Type B pancreatic cell (in vitro differentiated cells): ENCODE data around the gene DCAF4. TPM values are rescaled to one million over a fixed set of nuclear protein-coding genes. Genes with fewer than 3 reads are reported as not detected.

Experiments used
- DNase-seq: peaks from one replicate; pipeline ENCODE4 v3.0.0; 2021; ENCODE audit warnings: mixed read lengths; ENCODE audit not compliant: unreplicated experiment; ENCODE audit errors: extremely low spot score
- H3K27ac Mint-ChIP-seq: 2 replicates; pipeline ENCODE4 v1.8.0; 2021; ENCODE audit warnings: mild to moderate bottlenecking, mixed read lengths
- H3K27me3 Mint-ChIP-seq: 2 replicates; pipeline ENCODE4 v1.8.0; 2021; ENCODE audit warnings: mixed read lengths
- H3K36me3 Mint-ChIP-seq: 2 replicates; pipeline ENCODE4 v1.8.0; 2021; ENCODE audit warnings: mixed read lengths
- H3K4me1 Mint-ChIP-seq: one replicate; pipeline ENCODE4 v1.8.0; 2021; ENCODE audit warnings: mixed read lengths; ENCODE audit not compliant: unreplicated experiment
- H3K4me3 Mint-ChIP-seq: 2 replicates; pipeline ENCODE4 v1.8.0; 2021; ENCODE audit warnings: mild to moderate bottlenecking, mixed read lengths
- H3K9me3 Mint-ChIP-seq: 2 replicates; pipeline ENCODE4 v1.8.0; 2021; ENCODE audit warnings: mixed read lengths
- total RNA-seq: library from RNA; stranded (reverse); gene quantifications from 2 replicates; pipeline ENCODE4 v1.2.1, GENCODE V29; 2021; ENCODE audit warnings: low replicate concordance
- TF ChIP-seq, protein P1 (sequence below): fragments of 200-600 bp; sonication (generic); conservative IDR thresholded peaks from 2 replicates; pipeline ENCODE4 v1.5.0; 2021; ENCODE audit warnings: antibody characterized with exemption, mild to moderate bottlenecking

The DCAF4 gene
- total RNA-seq, 1 donor from 2014 or later: 17.9 TPM

- TF ChIP-seq, protein P1, sequence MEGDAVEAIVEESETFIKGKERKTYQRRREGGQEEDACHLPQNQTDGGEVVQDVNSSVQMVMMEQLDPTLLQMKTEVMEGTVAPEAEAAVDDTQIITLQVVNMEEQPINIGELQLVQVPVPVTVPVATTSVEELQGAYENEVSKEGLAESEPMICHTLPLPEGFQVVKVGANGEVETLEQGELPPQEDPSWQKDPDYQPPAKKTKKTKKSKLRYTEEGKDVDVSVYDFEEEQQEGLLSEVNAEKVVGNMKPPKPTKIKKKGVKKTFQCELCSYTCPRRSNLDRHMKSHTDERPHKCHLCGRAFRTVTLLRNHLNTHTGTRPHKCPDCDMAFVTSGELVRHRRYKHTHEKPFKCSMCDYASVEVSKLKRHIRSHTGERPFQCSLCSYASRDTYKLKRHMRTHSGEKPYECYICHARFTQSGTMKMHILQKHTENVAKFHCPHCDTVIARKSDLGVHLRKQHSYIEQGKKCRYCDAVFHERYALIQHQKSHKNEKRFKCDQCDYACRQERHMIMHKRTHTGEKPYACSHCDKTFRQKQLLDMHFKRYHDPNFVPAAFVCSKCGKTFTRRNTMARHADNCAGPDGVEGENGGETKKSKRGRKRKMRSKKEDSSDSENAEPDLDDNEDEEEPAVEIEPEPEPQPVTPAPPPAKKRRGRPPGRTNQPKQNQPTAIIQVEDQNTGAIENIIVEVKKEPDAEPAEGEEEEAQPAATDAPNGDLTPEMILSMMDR: no peak
- H3K27ac Mint-ChIP-seq: no peak overlapping the region
Observed at GRCh38 chr14:72880820-72881219, 45.4 kb upstream of the DCAF4 start.

DNA sequence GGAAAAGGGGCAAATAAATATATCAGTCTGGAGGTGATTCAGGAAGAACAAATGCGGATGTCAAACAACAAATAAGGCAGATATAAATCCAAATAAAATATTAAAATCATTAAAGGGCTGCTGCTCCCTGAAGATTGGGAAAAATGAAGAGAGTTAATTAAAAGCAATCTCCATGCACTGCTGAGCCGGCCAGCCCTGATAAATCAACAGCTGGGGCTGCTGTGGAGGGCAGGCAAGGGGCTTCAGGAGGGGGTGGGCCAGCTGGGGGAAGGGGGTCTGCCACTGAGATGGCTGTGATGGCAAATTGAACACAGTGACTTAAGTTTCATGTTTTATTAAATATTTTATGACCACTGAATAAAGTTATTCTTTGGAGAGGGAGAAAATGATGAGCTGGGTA lies 44.7 kb upstream of the DCAF4 start:
- H3K27ac Mint-ChIP-seq: no peak overlapping the region
- TF ChIP-seq, protein P1: no peak
- H3K36me3 Mint-ChIP-seq: no peaks in the 10 kb centered on the region

More at GRCh38 chr14:72880820-72881219, 45.4 kb upstream of the DCAF4 start:
- Mint-ChIP-seq H3K4me3 (no peak overlapping the region), H3K4me1 (peaks cover 20% of the 10 kb centered on the region), H3K9me3 (no peaks in the 10 kb centered on the region), H3K36me3 (no peaks in the 10 kb centered on the region), H3K27me3 (peaks cover 23% of the 10 kb centered on the region)
- DNase-seq: no peak

GRCh38 chr14:72882047-72882446 lies 44.2 kb upstream of the DCAF4 start:
- H3K36me3 Mint-ChIP-seq: no peaks in the 10 kb centered on the region

More for the DNA sequence above, 44.7 kb upstream of the DCAF4 start:
- H3K9me3 Mint-ChIP-seq: no peaks in the 10 kb centered on the region
- no peak overlapping the region for H3K4me3 Mint-ChIP-seq
- no peak for DNase-seq
- H3K4me1 Mint-ChIP-seq: peaks cover 20% of the 10 kb centered on the region
- H3K27me3 Mint-ChIP-seq: peaks cover 26% of the 10 kb centered on the region

DNA sequence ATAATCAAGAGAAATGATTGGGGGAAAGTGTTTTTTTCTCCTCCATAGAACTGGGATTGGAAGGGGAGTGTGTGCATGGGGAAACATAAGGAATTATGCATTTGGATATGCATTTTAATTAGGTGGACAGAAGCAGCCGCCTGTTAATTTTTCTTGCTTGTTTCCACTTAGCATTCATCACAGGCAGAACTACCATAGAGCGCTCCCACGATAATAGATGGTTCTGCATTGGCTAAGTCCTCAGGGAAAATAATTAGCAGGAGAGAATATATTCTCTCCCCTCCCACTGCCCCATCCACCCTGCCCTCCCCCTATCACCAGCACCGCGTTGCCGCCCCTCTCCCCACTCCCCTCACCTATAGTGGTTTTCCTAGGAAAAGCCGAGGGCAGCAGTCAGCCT lies 43.8 kb upstream of the DCAF4 start:
- DNase-seq: no peak
- Mint-ChIP-seq H3K27me3 (peaks cover 32% of the 10 kb centered on the region), H3K9me3 (no peaks in the 10 kb centered on the region), H3K27ac (no peak overlapping the region), H3K4me1 (peaks cover 20% of the 10 kb centered on the region), H3K36me3 (no peaks in the 10 kb centered on the region), H3K4me3 (no peak overlapping the region)
- TF ChIP-seq, protein P1: no peak

More at GRCh38 chr14:72882047-72882446, 44.2 kb upstream of the DCAF4 start:
- TF ChIP-seq, protein P1: no peak
- no peak overlapping the region for H3K4me3 Mint-ChIP-seq
- peaks cover 28% of the 10 kb centered on the region for H3K27me3 Mint-ChIP-seq
- peaks cover 20% of the 10 kb centered on the region for H3K4me1 Mint-ChIP-seq
- no peak overlapping the region for H3K27ac Mint-ChIP-seq
- DNase-seq: no peak
- H3K9me3 Mint-ChIP-seq: no peaks in the 10 kb centered on the region

- Mint-ChIP-seq H3K27ac (no peak overlapping the region), H3K36me3 (no peaks in the 10 kb centered on the region), H3K9me3 (no peaks in the 10 kb centered on the region), H3K27me3 (peaks cover 38% of the 10 kb centered on the region), H3K4me3 (no peak overlapping the region), H3K4me1 (peaks cover 20% of the 10 kb centered on the region)
- DNase-seq: no peak
- TF ChIP-seq, protein P1: no peak
Observed at GRCh38 chr14:72883109-72883508, 43.2 kb upstream of the DCAF4 start.

GRCh38 chr14:72883961-72884360 lies 42.3 kb upstream of the DCAF4 start:
- TF ChIP-seq, protein P1: no peak
- no peak for DNase-seq
- Mint-ChIP-seq H3K9me3 (no peaks in the 10 kb centered on the region), H3K27me3 (peaks cover 40% of the 10 kb centered on the region), H3K36me3 (no peaks in the 10 kb centered on the region), H3K4me3 (no peak overlapping the region), H3K27ac (no peak overlapping the region), H3K4me1 (peaks cover 20% of the 10 kb centered on the region)
